22Rv1 (cell line): Measurements from ENCODE around the gene SORBS1.

Source experiments
- CTCF ChIP-seq: fragments of 450-650 bp; IDR thresholded peaks from 2 replicates; pipeline ENCODE4 v1.5.1; 2017; ENCODE audit warnings: mild to moderate bottlenecking
- ZFX ChIP-seq: fragments of 450-650 bp; IDR thresholded peaks from 2 replicates; pipeline ENCODE4 v1.6.1; 2017; ENCODE audit warnings: antibody characterized with exemption, borderline replicate concordance

GRCh38 chr10:95321554-95322301 is 239.4 kb downstream of the SORBS1 start:
- no peak for TF ChIP-seq CTCF
- TF ChIP-seq ZFX = no peak
